ENCODE data around the gene REPS2. TPM values are rescaled to one million over a fixed set of nuclear protein-coding genes. Genes with fewer than 3 reads are reported as not detected.

The REPS2 gene
- total and polyA plus RNA-seq, 9 of the 15 experiments (the other 6 are each of a cell fraction or from before 2014, with no cell fraction given), result 0.01 to 0.07 (median 0.01) TPM; not detected in 3

DNA sequence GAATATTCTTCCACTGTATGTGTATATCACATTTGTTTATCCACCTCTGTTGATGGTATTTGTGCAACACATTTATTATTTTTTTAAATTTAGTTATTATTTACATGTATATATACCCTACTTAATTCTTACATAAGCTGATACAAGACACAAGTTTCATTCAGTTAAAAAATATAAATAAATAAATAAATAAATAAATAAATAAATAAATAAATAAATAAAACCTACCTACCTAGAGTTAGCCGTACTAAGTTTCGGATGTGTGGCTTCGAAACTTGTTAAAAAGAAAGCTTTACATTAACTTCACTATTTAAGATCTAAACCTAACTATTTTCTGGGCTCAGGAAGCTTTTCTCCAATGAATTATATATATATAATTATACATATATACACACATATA, 23.3 kb upstream of the REPS2 start:
- Histone ChIP-seq H4K20me1 (replicated peaks; ENCODE audit: control insufficient read depth, insufficient read depth, low read length) (no peaks in the 10 kb centered on the region), H3K9me3 (replicated peaks; ENCODE audit: control insufficient read depth, insufficient read depth, low read depth, low read length) (no peaks in the 10 kb centered on the region), H3K79me2 (ENCODE audit: control insufficient read depth, insufficient read depth, low read length) (no peaks in the 10 kb centered on the region), H3K4me2 (ENCODE audit: insufficient read depth, low read length) (no peak overlapping the region), H3K27ac (ENCODE audit: extremely low read depth, low read depth, low read length) (no peak overlapping the region), H3K9ac (ENCODE audit: insufficient read depth in 1 of 2, low read depth in 2 of 2, low read length in 2 of 2) (no peak overlapping the region), H3K4me3 (no peak overlapping the region), H3K9me1 (ENCODE audit: control insufficient read depth, insufficient read depth, low read length) (no peaks in the 10 kb centered on the region), H2AFZ (ENCODE audit: low read depth, low read length) (no peak overlapping the region), H3K4me1 (replicated peaks in 1 of 2; ENCODE audit: control insufficient read depth in 2 of 2, insufficient read depth in 2 of 2, low read length in 2 of 2) (no peaks in the 10 kb centered on the region), H3K27me3 (ENCODE audit: control insufficient read depth in 2 of 2, insufficient read depth in 2 of 2, low read length in 2 of 2) (no peaks in the 10 kb centered on the region), H3K36me3 (ENCODE audit: control insufficient read depth, insufficient read depth, low read length) (no peaks in the 10 kb centered on the region)
- no peak for ATAC-seq
- no peak for FAIRE-seq
- in situ Hi-C loops (cut with MboI), result no loop called here
- ChIA-PET POLR2A (no interaction called here), CTCF (ENCODE audit: low intra/inter-chr PET ratio) (no interaction called here)
- intact Hi-C loops (cut with micrococcal nuclease), result no loop called here
- DNase-seq (ENCODE audit: extremely low read depth in 1 of 4, low spot score in 3 of 4), result no peak
- WGBS (ENCODE audit: insufficient coverage, low coverage, missing lambda C conversion rate), result 3% methylated on average over 3 of the region's 3 CpGs
- no TSS peak for BruUV-seq (replicated peaks)
- TF ChIP-seq, protein P1, sequence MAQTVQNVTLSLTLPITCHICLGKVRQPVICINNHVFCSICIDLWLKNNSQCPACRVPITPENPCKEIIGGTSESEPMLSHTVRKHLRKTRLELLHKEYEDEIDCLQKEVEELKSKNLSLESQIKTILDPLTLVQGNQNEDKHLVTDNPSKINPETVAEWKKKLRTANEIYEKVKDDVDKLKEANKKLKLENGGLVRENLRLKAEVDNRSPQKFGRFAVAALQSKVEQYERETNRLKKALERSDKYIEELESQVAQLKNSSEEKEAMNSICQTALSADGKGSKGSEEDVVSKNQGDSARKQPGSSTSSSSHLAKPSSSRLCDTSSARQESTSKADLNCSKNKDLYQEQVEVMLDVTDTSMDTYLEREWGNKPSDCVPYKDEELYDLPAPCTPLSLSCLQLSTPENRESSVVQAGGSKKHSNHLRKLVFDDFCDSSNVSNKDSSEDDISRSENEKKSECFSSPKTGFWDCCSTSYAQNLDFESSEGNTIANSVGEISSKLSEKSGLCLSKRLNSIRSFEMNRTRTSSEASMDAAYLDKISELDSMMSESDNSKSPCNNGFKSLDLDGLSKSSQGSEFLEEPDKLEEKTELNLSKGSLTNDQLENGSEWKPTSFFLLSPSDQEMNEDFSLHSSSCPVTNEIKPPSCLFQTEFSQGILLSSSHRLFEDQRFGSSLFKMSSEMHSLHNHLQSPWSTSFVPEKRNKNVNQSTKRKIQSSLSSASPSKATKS (CRISPR knock-in tag; IDR thresholded peaks at IDR 0.05), result no peak
- TF ChIP-seq ATF7 (IDR thresholded peaks at IDR 0.05) (no peak), PHTF2 (CRISPR knock-in tag; IDR thresholded peaks at IDR 0.05) (no peak), ETV6 (IDR thresholded peaks at IDR 0.05; ENCODE audit: borderline replicate concordance in 1 of 2, low read depth in 2 of 2, low read length in 1 of 2) (no peak), ETV6 (CRISPR knock-in tag; IDR thresholded peaks at IDR 0.05; ENCODE audit: borderline replicate concordance) (no peak), SMARCB1 (IDR thresholded peaks at IDR 0.05; ENCODE audit: insufficient read length, low read depth) (no peak), ZNF41 (CRISPR knock-in tag; conservative IDR thresholded peaks at IDR 0.05) (no peak)
